HepG2 (cell line): Measurements from ENCODE around the gene SPAG9. TPM values are rescaled to one million over a fixed set of nuclear protein-coding genes. Genes with fewer than 3 reads are reported as not detected.

Experiments used
- ATAC-seq: fragments of 200-7000 bp; cut with Tn5 transposase; 3 replicates; pipeline ENCODE4 v1.9.1; 2020; ENCODE audit warnings: mild to moderate bottlenecking, moderate library complexity
- BruUV-seq: library from RNA; stranded (reverse); fragments of 400-500 nt; replicated peaks from 2 replicates; lab custom pipeline; 2021; lab: Mats Ljungman, UMichigan
- CTCF ChIA-PET: fragments of 300-600 bp; formaldehyde crosslinking; extraction: SDS; loops from one replicate; lab custom pipeline; 2021; ENCODE audit warnings: low total read pairs, inconsistent platforms, low intra/inter-chr PET ratio; lab: Yijun Ruan, JAX
- POLR2A ChIA-PET: fragments of 350-600 bp; sonication (Branson Sonifier 250); formaldehyde crosslinking; loops from one replicate; lab custom pipeline; 2020; ENCODE audit warnings: antibody characterized with exemption, inconsistent platforms; lab: Yijun Ruan, JAX
- DNase-seq: peaks from one replicate; pipeline ENCODE4 v3.0.0-alpha.2; 2015; ENCODE audit warnings: low spot score
- FAIRE-seq: peaks from 3 replicates; lab custom pipeline; 2011; peaks lifted over from hg19 to GRCh38; lab: Jason Lieb, UNC
- H2AFZ ChIP-seq: one replicate; pipeline ENCODE4 v1.6.1; 2011; ENCODE audit warnings: low read length, inconsistent platforms
- H3K27ac ChIP-seq: fragments of 300-600 bp; 3 replicates; pipeline ENCODE4 v1.8.0; 2011; ENCODE audit warnings: mixed run types, mild to moderate bottlenecking, mixed read lengths, low read length, inconsistent platforms; ENCODE audit not compliant: insufficient read depth; ENCODE audit errors: extremely low read length
- H3K27me3 ChIP-seq, 2 experiments: fragments of 200-600 bp in 1 of 2; 2 replicates in 1 of 2; 3 replicates in 1 of 2; pipeline versions ENCODE4 v1.6.0 to v1.8.0; 2011; ENCODE audit warnings: low read length in 2 of 2, mild to moderate bottlenecking in 2 of 2, moderate library complexity in 2 of 2, inconsistent platforms in 1 of 2; ENCODE audit not compliant: insufficient read depth in 2 of 2, control insufficient read depth in 1 of 2
- H3K36me3 ChIP-seq, 2 experiments: fragments of 200-600 bp in 1 of 2; replicated peaks in 1 of 2; 2 replicates in 1 of 2; 3 replicates in 1 of 2; pipeline versions ENCODE4 v1.5.1 to v1.8.0; 2011; ENCODE audit warnings: low read length in 2 of 2, inconsistent platforms in 1 of 2; ENCODE audit not compliant: insufficient read depth in 2 of 2, control insufficient read depth in 1 of 2
- H3K4me1 ChIP-seq: 2 replicates; pipeline ENCODE4 v1.5.1; 2012; ENCODE audit warnings: low read length, inconsistent platforms; ENCODE audit not compliant: insufficient read depth
- H3K4me2 ChIP-seq: 2 replicates; pipeline ENCODE4 v1.6.0; 2011; ENCODE audit warnings: low read depth, low read length, inconsistent platforms
- H3K4me3 ChIP-seq, 3 experiments: fragments of 200-600 bp in 1 of 3; sonication (generic), shearing (Covaris generic) in 1 of 3; replicated peaks in 1 of 3; 2 replicates each; pipeline ENCODE4 v1.5.1; 2011 to 2016; ENCODE audit warnings: low read length in 3 of 3, inconsistent platforms in 2 of 3, low read depth in 2 of 3, mild to moderate bottlenecking in 2 of 3, control low read depth in 1 of 3, mixed read lengths in 1 of 3; ENCODE audit not compliant: insufficient read depth in 1 of 3
- H3K79me2 ChIP-seq: one replicate; pipeline ENCODE4 v1.6.1; 2011; ENCODE audit warnings: low read length, inconsistent platforms; ENCODE audit not compliant: insufficient read depth
- H3K9ac ChIP-seq: 2 replicates; pipeline ENCODE4 v1.6.0; 2011; ENCODE audit warnings: mild to moderate bottlenecking, low read depth, low read length, inconsistent platforms; ENCODE audit not compliant: insufficient read depth
- H3K9me3 ChIP-seq: 2 replicates; pipeline ENCODE4 v1.5.1; 2012; ENCODE audit warnings: mild to moderate bottlenecking, low read length
- H4K20me1 ChIP-seq: 2 replicates; pipeline ENCODE4 v1.6.0; 2011; ENCODE audit warnings: inconsistent platforms, mild to moderate bottlenecking, low read length, moderate library complexity; ENCODE audit not compliant: insufficient read depth
- ATAD3A ChIP-seq: sonication (generic); formaldehyde crosslinking; IDR thresholded peaks from 2 replicates; pipeline ENCODE4 v1.4.0; 2020; ENCODE audit warnings: missing genetic modification reagents
- NONO ChIP-seq, 2 experiments: fragments of 450-650 bp in 1 of 2; sonication (generic) in 1 of 2; formaldehyde crosslinking in 1 of 2; IDR thresholded peaks in 1 of 2; conservative IDR thresholded peaks in 1 of 2; 2 replicates each; pipeline versions ENCODE4 v1.6.1 to v1.8.0; 2017 to 2022; ENCODE audit warnings: mild to moderate bottlenecking in 1 of 2, missing genetic modification reagents in 1 of 2, moderate library complexity in 1 of 2
- SP2 ChIP-seq: sonication (generic); formaldehyde crosslinking; IDR thresholded peaks from 2 replicates; pipeline ENCODE4 v1.5.1; 2020; ENCODE audit warnings: mild to moderate bottlenecking, missing genetic modification reagents
- ZNF33B ChIP-seq: sonication (generic); formaldehyde crosslinking; IDR thresholded peaks from 2 replicates; pipeline ENCODE4 v1.5.1; 2020; ENCODE audit warnings: mild to moderate bottlenecking, missing genetic modification reagents
- ZNF768 ChIP-seq: sonication (generic); formaldehyde crosslinking; IDR thresholded peaks from 2 replicates; pipeline ENCODE4 v1.4.0; 2020; ENCODE audit warnings: missing genetic modification reagents
- ZSCAN22 ChIP-seq: sonication (generic); formaldehyde crosslinking; IDR thresholded peaks from 2 replicates; pipeline ENCODE4 v1.4.0; 2020; ENCODE audit warnings: mild to moderate bottlenecking, missing genetic modification reagents
- WGBS: methylation state at CpG from one replicate; pipeline ENCODE4 v1.1.6; 2017; ENCODE audit warnings: low lambda C conversion rate; 5-methylcytosine and 5-hydroxymethylcytosine counted together
- in situ Hi-C: cut with HindIII; loops from 2 replicates; pipeline ENCODE4 v1.10.0; 2017; ENCODE audit warnings: low pct_unique_long_range_greater_than_20kb; ENCODE audit not compliant: extremely low pct_ligation_motif_present
- intact Hi-C: fragments of 100-400 bp; cut with micrococcal nuclease; formaldehyde crosslinking; loops from one replicate; pipeline ENCODE4 v1.10.0; 2022; ENCODE audit not compliant: unreplicated experiment
- polyA plus RNA-seq, 8 experiments: library from polyadenylated mRNA; depleted of rRNA in 3 of 8; stranded (reverse) in 7 of 8; unstranded in 1 of 8; fragments of >200 nt; fragmentation: Illumina TruSeq in 4 of 8; extraction: Trizol in 4 of 8; gene quantifications; 2 replicates each; pipeline versions ENCODE4 v1.2.1 to v1.2.3, GENCODE V29; 2011 to 2016; ENCODE audit warnings: low read depth in 4 of 8, missing spikeins in 1 of 8, mixed read lengths in 1 of 8; ENCODE audit not compliant: insufficient read depth in 1 of 8
- total RNA-seq, 5 experiments: library from RNA; depleted of rRNA; stranded (reverse); fragments of >200 nt; fragmentation: Illumina TruSeq; extraction: Trizol; gene quantifications; 2 replicates each; pipeline ENCODE4 v1.2.3, GENCODE V29; 2016; ENCODE audit warnings: low read depth in 1 of 5
- TF ChIP-seq, protein P1 (sequence below): sonication (generic); formaldehyde crosslinking; IDR thresholded peaks from 2 replicates; pipeline ENCODE4 v1.5.0; 2020; ENCODE audit warnings: missing genetic modification reagents, mild to moderate bottlenecking, borderline replicate concordance

SPAG9 gene
- total and polyA plus RNA-seq, 2 of the 13 experiments (the other 11 are each of a cell fraction or from before 2014, with no cell fraction given) = 43.2 to 78.6 TPM

DNA sequence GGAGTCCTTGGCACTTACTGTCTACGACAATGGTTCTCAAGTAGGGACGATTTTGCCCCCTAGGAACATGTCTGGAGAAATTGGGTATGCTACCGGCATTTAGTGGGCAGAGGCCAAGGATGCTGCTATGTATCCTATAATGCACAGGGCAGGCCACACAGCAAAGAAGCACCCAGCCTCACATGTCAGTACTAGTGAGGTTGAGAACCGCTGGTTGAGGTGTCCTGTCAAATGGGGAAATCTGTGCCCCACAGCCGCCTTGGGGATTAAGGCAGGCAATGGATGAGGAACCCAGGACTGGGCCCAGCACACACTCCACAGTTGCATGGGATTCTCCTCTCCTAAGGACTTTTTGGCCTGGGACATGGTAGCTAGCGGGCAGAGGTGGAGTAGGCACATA, 167.8 kb downstream of the SPAG9 start:
- no peaks in the 10 kb centered on the region for H3K79me2 ChIP-seq
- H3K27me3 ChIP-seq = no peaks in the 10 kb centered on the region
- H3K36me3 ChIP-seq = no peaks in the 10 kb centered on the region
- CTCF ChIA-PET = no interaction called here
- H3K4me1 ChIP-seq = peaks cover 77% of the 10 kb centered on the region
- no peak for DNase-seq
- no peak for ATAC-seq
- intact Hi-C loops = loop anchor here (10.0 kb wide), 1 partner anchor 408 kb away; the partner anchor contains the start of gene SPATA20
- no peak overlapping the region for H3K9ac ChIP-seq
- no peak overlapping the region for H3K4me3 ChIP-seq
- POLR2A ChIA-PET = interaction anchor here (1.6 to 6.3 kb wide), 3 partner anchors 8 to 100 kb away, joined by 12 to 52 read pairs (median 13); partner anchors contain the start of gene TOB1
- WGBS = 85% methylated on average over 5 of the region's 6 CpGs
- BruUV-seq = no TSS peak
- no peak overlapping the region for H2AFZ ChIP-seq
- H3K27ac ChIP-seq = no peak overlapping the region
- TF ChIP-seq ZNF768 (CRISPR knock-in tag) (no peak), ZSCAN22 (no peak), SP2 (CRISPR knock-in tag) (no peak), NONO (IDR thresholded peaks at IDR 0.05) (no peak), NONO (CRISPR knock-in tag; conservative IDR thresholded peaks at IDR 0.05) (no peak), ATAD3A (CRISPR knock-in tag) (no peak), ZNF33B (CRISPR knock-in tag) (0 out of 2 replicates have a peak, but pooled peaks have one; percentile 15)
- TF ChIP-seq, protein P1, sequence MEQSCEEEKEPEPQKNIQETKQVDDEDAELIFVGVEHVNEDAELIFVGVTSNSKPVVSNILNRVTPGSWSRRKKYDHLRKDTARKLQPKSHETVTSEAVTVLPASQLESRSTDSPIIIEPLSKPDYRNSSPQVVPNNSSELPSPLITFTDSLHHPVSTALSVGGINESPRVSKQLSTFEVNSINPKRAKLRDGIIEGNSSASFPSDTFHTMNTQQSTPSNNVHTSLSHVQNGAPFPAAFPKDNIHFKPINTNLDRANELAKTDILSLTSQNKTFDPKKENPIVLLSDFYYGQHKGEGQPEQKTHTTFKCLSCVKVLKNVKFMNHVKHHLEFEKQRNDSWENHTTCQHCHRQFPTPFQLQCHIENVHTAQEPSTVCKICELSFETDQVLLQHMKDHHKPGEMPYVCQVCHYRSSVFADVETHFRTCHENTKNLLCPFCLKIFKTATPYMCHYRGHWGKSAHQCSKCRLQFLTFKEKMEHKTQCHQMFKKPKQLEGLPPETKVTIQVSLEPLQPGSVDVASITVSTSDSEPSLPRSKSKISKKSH = no peak
- FAIRE-seq = no peak
- no peaks in the 10 kb centered on the region for H3K9me3 ChIP-seq
- H4K20me1 ChIP-seq = no peaks in the 10 kb centered on the region
- no peak overlapping the region for H3K4me2 ChIP-seq
- in situ Hi-C loops = loop anchor here (10.0 kb wide), 1 partner anchor 408 kb away; the partner anchor contains the start of gene SPATA20
